Erythroblast (primary cell): ENCODE measurements around the gene PRKG1.

Experiments used
- GATA1 ChIP-seq: IDR thresholded peaks from 2 replicates; pipeline ENCODE4 v1.6.1; 2011; ENCODE audit warnings: low read depth, mild to moderate bottlenecking, control low read depth, low read length, moderate library complexity
- POLR2A ChIP-seq: IDR thresholded peaks from 2 replicates; pipeline ENCODE4 v1.6.1; 2011; ENCODE audit warnings: mild to moderate bottlenecking, low read length

DNA sequence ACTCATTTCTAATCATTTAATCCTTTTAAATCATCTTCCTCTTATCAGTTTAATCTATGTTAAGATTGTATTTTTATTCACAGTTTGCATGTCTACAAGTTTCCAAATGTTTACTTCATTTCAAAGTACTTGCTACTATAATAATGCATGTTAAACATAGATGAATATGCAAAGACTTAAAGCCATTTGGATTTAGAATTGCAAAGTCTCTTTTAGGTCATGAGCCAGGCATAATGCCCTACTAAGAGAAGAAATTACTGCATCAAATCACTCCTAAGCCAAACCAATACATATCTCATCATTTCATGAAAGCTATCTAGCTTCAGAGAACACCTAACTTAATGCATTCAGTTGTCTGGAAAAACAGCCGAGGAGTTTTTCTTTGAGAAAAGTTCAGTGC, 266.1 kb downstream of the PRKG1 start:
- TF ChIP-seq POLR2A (no peak), GATA1 (no peak)
